ENCODE data around the gene ADD2.
A peak's percentile ranks its signal among the peaks of the same experiment; 100 is the strongest.
"Not testable (repeated sequence)": the region's sequence is repeated elsewhere in the genome, so short reads cannot be mapped to it uniquely, and the experiment has no call there.

Gene ADD2

GRCh38 chr2:70630761-70631160, 137.2 kb downstream of the ADD2 start:
- no peak for DNase-seq

GRCh38 chr2:70627211-70627898, 140.6 kb downstream of the ADD2 start:
- DNase-seq = peak; percentile 17

- DNase-seq = no peak
Measured at GRCh38 chr2:70626254-70626990, 141.6 kb downstream of the ADD2 start.

GRCh38 chr2:70621536-70621935, 146.5 kb downstream of the ADD2 start:
- DNase-seq = not testable (repeated sequence)

GRCh38 chr2:70620020-70620419, 148.0 kb downstream of the ADD2 start:
- no peak for DNase-seq

GRCh38 chr2:70619167-70619566, 148.8 kb downstream of the ADD2 start:
- DNase-seq = no peak

GRCh38 chr2:70616168-70616694, 151.8 kb downstream of the ADD2 start:
- DNase-seq = no peak

GRCh38 chr2:70615222-70615621, 152.8 kb downstream of the ADD2 start:
- no peak for DNase-seq

- no peak for DNase-seq
Measured at GRCh38 chr2:70613521-70613920, 154.5 kb downstream of the ADD2 start.

GRCh38 chr2:70612574-70612973, 155.4 kb downstream of the ADD2 start:
- DNase-seq = no peak

- DNase-seq = no peak
Measured at GRCh38 chr2:70608373-70608772, 159.6 kb downstream of the ADD2 start.

GRCh38 chr2:70607121-70607561, 160.9 kb downstream of the ADD2 start:
- DNase-seq = no peak
